A673 (cell line): ENCODE measurements around the gene DYTN.

Experiments
- CTCF ChIP-seq: fragments of 300-800, 200-600 bp; sonication (generic); conservative IDR thresholded peaks from 2 replicates; pipeline ENCODE4 v1.5.1; 2017; ENCODE audit warnings: low read depth, mild to moderate bottlenecking, antibody characterized with exemption, low read length, moderate library complexity, mixed read lengths
- EZH2 ChIP-seq: fragments of 200-600 bp; sonication (generic); IDR thresholded peaks from 2 replicates; pipeline ENCODE4 v1.6.1; 2017; ENCODE audit warnings: borderline replicate concordance, low read depth, mild to moderate bottlenecking, mixed read lengths, antibody characterized with exemption, low read length; ENCODE audit not compliant: poor library complexity, severe bottlenecking

GRCh38 chr2:206611736-206612135, 106.5 kb downstream of the DYTN start:
- TF ChIP-seq CTCF (no peak), EZH2 (no peak)
